ENCODE data around the gene NCOA3.

DNA sequence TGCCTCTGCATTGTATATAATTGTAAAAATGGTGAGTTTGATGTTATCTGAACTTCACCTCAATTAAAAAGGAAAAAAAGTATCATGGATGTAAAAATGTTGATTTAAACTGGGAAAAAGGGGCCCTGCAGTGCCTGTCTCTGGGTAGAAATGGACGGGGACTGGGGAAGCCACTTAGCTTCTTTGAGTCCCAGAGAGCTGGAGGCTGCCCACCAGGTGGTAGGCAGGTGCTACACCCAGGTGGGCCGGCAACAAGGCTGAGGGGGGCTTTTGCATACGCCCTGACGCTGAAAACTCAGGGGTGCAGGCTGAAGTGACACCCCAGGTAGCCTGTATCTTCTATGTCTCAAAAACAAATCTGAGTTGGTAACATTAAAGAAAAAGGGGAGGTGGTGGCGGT lies 165.4 kb downstream of the NCOA3 start:
- no peak for TF ChIP-seq CREB1 (IDR thresholded peaks at IDR 0.05; ENCODE audit: low read depth)
- TF ChIP-seq TEAD4 (IDR thresholded peaks at IDR 0.05), result no peak
- no peak for TF ChIP-seq EP300 (IDR thresholded peaks at IDR 0.05; ENCODE audit: borderline replicate concordance)
- no peak for TF ChIP-seq EGR1 (IDR thresholded peaks at IDR 0.05)
- TF ChIP-seq, protein P1, sequence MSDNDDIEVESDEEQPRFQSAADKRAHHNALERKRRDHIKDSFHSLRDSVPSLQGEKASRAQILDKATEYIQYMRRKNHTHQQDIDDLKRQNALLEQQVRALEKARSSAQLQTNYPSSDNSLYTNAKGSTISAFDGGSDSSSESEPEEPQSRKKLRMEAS (IDR thresholded peaks at IDR 0.05), result no peak
- TF ChIP-seq RAD21 (IDR thresholded peaks at IDR 0.05; ENCODE audit: low read depth), result no peak
- TF ChIP-seq YY1 (IDR thresholded peaks at IDR 0.05; ENCODE audit: low read depth), result no peak
- no peak for TF ChIP-seq CEBPB (IDR thresholded peaks at IDR 0.05)
- no peak for TF ChIP-seq ZBTB7A (IDR thresholded peaks at IDR 0.05; ENCODE audit: low read depth)
- TF ChIP-seq, protein P2, sequence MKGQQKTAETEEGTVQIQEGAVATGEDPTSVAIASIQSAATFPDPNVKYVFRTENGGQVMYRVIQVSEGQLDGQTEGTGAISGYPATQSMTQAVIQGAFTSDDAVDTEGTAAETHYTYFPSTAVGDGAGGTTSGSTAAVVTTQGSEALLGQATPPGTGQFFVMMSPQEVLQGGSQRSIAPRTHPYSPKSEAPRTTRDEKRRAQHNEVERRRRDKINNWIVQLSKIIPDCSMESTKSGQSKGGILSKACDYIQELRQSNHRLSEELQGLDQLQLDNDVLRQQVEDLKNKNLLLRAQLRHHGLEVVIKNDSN (IDR thresholded peaks at IDR 0.05), result no peak
- no peak for TF ChIP-seq FOXM1 (IDR thresholded peaks at IDR 0.05; ENCODE audit: borderline replicate concordance, low read depth)
- no peak for TF ChIP-seq TCF12 (IDR thresholded peaks at IDR 0.05; ENCODE audit: low read depth)
- TF ChIP-seq, protein P3, sequence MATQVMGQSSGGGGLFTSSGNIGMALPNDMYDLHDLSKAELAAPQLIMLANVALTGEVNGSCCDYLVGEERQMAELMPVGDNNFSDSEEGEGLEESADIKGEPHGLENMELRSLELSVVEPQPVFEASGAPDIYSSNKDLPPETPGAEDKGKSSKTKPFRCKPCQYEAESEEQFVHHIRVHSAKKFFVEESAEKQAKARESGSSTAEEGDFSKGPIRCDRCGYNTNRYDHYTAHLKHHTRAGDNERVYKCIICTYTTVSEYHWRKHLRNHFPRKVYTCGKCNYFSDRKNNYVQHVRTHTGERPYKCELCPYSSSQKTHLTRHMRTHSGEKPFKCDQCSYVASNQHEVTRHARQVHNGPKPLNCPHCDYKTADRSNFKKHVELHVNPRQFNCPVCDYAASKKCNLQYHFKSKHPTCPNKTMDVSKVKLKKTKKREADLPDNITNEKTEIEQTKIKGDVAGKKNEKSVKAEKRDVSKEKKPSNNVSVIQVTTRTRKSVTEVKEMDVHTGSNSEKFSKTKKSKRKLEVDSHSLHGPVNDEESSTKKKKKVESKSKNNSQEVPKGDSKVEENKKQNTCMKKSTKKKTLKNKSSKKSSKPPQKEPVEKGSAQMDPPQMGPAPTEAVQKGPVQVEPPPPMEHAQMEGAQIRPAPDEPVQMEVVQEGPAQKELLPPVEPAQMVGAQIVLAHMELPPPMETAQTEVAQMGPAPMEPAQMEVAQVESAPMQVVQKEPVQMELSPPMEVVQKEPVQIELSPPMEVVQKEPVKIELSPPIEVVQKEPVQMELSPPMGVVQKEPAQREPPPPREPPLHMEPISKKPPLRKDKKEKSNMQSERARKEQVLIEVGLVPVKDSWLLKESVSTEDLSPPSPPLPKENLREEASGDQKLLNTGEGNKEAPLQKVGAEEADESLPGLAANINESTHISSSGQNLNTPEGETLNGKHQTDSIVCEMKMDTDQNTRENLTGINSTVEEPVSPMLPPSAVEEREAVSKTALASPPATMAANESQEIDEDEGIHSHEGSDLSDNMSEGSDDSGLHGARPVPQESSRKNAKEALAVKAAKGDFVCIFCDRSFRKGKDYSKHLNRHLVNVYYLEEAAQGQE (IDR thresholded peaks at IDR 0.05; ENCODE audit: low read depth), result no peak
- TF ChIP-seq TAF1 (IDR thresholded peaks at IDR 0.05; ENCODE audit: low read depth), result no peak

All from Ishikawa (cell line).